Left lobe of liver (tissue), 2 donors: ENCODE data around the gene OR5V1. TPM values are rescaled to one million over a fixed set of nuclear protein-coding genes. Genes with fewer than 3 reads are reported as not detected.
"Not testable (repeated sequence)": the region's sequence is repeated elsewhere in the genome, so short reads cannot be mapped to it uniquely, and the experiment has no call there.

Experiments used
- ATAC-seq: fragments of 200-7000 bp; cut with Tn5 transposase; one replicate; pipeline ENCODE4 v1.9.1; 2020; ENCODE audit warnings: mild to moderate bottlenecking, moderate library complexity
- DNase-seq: peaks from one replicate; pipeline ENCODE4 v3.0.0-alpha.2; 2020; ENCODE audit warnings: low spot score
- total RNA-seq: library from RNA; stranded (reverse); gene quantifications from one replicate; pipeline ENCODE4 v1.2.1, GENCODE V29; 2021
- donor health status: DM: no; HTN: no; CAD: no; lungs with moderate emphysema.
- donor health status: DM: no; HTN: yes; CAD: no.

The OR5V1 gene
- not detected for total RNA-seq

DNA sequence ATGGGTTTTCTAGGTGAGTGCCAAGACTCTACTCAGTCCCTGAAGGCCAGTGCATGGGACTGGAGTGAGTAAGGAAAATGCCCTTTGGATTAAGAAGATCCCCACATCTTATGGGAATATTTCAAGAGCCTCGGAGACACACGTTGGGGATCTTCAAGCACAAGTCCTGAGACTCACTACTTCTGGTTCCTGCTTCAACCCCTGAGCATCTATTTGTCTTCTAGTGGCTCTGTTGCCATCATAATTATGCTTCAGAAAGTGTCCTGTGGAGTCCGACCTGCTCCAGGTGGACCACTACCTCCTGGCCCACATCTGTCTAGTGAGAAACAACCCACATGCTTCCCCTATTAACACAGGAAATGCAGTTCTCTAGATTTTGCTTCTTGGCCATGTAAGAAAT, at the start of gene OR5V1:
Gene OR5V1, minus strand, starts transcription at position 101 of the 400 bp plus-strand sequence. CDS start 12,670 bp downstream, outside the sequence.
- ATAC-seq = no peak

DNA sequence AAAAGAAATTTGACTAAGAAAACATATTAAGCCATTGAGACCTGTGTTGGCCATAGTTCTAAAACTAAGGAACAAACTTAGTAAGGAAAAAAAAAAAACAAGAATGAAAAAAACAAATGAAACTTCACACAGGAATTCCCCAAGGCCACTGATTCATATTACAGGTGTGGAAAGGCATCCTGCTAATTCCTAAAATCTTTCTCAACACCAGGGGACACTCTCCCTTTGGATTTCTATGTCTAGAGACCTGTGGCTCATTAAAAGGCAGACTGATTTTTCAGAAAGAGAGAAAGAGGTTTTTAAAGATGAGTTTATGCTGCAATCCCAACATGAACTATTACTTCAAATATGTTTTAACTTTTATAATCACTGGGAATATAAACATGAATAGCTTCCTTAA, 45.9 kb upstream of the OR5V1 start, which contains the start of gene OR12D1:
Gene OR12D1, plus strand, starts transcription at position 341 of the 400 bp plus-strand sequence.
- no peak for DNase-seq

More for the DNA sequence above, at the start of gene OR5V1:
- no peak for DNase-seq

DNA sequence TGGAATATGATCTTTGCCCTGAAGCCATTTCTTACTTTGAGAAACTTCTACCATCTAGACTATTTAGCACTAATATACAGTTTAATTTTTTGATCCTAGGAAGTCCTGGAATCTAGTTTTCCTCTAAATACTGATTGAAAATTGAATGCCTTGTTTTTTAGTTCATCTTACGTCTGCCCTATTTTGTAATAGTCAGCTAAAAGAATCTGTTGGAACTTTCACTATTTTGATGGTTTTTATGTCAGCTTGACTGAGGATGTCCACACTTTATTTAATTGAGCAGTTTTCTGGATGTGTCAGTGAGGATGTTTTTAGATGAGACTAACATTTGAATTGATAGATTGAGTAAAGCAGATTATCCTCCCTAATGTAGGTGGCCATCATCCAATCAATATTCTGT, 35.1 kb upstream of the OR5V1 start:
- DNase-seq = no peak
- no peak for ATAC-seq

More for the DNA sequence above, 45.9 kb upstream of the OR5V1 start, which contains the start of gene OR12D1:
- peak; percentile 64 for ATAC-seq

DNA sequence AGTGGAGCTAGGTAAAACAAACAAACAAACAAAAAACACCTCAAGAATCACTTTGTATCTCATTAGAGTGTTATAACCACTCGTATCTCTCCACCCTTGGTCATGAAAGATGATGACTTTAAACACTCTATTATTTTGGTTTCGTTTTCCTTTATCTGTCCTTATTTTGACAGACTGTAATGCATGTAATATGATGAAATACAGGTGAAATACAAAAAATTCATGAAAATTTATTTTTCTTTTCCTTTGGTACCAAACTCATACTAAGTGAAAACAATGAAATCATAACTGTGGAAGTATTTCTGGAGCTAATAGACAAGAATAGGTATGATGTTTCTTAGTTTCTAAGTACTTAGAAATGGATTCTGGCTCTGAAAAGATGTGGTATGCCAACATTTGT, 30.9 kb upstream of the OR5V1 start:
- DNase-seq (no peak), ATAC-seq (no peak)

DNA sequence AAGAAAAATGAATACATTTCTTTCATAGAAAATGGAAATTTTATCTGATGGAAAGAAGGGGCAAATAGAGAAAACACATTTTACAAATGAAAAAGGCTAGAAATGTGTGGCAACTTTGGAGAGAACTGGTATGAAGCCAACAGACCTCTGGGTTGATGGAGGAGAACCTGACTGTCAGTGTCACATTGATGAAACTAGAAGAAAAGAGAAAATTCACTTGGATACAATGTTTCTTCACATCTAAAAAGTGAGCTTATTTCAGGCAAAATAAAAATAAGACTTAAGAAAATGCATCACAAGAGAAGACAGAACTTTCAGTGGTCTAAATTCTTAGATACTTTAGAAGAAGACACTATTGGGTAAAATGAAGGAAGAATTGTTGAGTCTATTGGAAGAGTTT, 26.7 kb upstream of the OR5V1 start, which contains the start of gene OR12D2:
Gene OR12D2, plus strand, starts transcription at position 301 of the 400 bp plus-strand sequence. CDS start 1,069 bp downstream, outside the sequence.
- no peak for DNase-seq
- no peak for ATAC-seq

DNA sequence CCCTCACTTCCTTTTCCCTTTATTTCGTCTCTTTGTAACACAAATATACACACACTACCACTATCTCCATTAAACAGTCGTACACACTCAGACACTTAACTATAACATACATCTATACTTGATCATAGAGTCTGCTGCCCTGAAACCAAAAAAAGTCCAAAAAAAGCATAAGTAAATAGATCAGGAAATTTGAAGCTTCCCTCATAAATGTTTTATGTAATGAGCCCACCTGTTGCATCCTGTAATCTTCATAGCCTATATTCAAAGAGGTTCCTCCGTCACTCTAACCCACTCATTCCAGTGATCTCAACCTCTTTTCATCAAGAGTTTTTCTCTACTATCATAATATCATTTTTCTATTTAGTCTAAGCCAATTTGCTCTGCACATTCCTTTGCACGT, 19.9 kb upstream of the OR5V1 start:
- ATAC-seq = no peak

DNA sequence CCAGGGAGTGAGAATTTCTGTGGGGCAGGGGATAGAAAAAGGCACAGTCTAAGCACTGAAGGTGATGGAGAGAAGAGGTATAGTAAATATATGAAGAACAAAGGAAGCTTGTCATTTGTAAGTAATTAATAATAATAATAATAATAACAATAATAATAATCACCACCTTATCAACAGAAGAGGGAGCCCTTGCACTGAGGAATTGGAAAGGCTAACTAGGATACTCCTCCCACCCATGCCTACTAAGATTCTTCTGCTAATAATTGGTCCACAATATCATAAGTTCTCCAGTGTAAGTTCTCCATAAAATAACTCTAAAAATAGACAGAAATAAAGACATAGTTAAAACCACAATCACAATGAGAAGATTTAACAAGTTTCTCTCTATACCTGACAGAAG, 7.3 kb upstream of the OR5V1 start:
- no peak for ATAC-seq

More for the DNA sequence above, 19.9 kb upstream of the OR5V1 start:
- no peak for DNase-seq

DNA sequence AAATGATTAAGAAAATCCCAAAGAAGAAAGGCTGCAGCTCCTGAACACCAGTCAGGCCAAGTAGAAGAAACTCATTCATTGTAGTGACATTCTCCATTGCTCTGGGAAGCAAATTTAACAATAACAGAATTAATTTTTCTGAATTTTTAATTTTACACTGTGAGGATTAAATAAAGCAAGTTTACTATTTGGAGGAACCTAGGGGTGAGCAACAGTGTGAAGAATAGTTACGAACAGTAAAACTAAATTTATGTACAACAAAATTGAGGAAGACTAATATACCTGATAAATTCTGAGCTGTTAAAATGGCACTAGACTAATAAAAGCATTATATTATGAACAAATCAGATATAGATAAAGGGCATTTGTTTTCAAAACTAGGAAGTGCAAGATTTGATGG, 6.5 kb upstream of the OR5V1 start, which contains the start of gene OR12D3:
Gene OR12D3, minus strand, starts transcription at position 101 of the 400 bp plus-strand sequence. Its CDS starts 4 bp downstream, at position 97.
- ATAC-seq (no peak), DNase-seq (no peak)

More for the DNA sequence above, 7.3 kb upstream of the OR5V1 start:
- DNase-seq = no peak

DNA sequence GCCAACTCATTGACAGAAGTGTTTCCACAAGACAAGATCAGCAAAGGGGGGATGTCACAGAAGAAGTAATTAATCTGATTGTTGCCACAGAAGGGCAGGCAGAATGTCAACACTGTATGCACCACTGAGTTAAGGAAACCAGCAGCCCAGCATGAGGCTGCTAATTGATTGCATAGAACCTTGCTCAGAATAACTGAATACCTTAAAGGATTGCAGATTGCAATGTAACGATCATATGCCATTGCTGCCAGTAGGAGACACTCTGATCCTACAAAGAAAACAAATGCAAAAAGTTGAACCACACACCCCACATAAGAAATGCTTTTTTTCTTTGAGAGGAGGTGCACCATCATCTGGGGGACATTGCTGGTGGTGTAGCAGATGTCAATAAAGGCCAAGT, 13.1 kb downstream of the OR5V1 start:
- DNase-seq (no peak), ATAC-seq (no peak)

DNA sequence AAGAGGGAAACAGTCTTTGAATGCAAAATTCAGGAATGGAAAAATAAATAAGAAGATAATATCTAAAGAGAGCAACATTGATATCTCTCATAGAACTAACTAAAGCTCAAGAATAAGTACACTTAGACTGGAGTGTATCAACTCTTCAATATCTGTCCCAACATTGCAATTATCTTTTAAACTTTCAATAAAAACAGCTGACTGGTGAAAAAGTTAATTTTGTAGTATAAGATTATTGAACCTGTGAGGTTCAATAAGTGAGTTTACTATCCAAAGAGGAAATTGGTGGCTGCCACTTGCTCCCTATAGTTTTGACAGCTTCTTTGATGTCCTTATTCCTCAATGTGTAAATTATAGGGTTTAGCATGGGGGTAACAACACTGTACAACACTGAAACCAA, 13.7 kb downstream of the OR5V1 start:
- ATAC-seq (no peak), DNase-seq (no peak)

DNA sequence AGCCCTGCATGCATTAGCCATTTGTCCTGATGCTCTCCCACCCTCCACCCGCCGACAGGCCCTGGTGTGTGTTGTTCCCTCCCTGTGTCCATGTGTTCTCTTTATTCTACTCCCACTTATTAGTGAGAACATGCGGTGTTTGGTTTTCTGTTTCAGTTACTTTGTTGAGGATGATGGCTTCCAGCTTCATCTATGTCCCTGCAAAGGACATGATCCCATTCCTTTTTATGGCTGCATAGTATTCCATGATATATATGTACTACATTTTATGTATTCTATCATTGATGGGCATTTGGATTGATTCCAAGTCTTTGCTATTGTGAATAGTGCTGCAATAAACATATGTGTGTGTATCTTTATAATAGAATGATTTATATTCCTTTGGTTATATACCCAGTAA, 19.3 kb downstream of the OR5V1 start:
- DNase-seq, ATAC-seq: not testable (repeated sequence)

DNA sequence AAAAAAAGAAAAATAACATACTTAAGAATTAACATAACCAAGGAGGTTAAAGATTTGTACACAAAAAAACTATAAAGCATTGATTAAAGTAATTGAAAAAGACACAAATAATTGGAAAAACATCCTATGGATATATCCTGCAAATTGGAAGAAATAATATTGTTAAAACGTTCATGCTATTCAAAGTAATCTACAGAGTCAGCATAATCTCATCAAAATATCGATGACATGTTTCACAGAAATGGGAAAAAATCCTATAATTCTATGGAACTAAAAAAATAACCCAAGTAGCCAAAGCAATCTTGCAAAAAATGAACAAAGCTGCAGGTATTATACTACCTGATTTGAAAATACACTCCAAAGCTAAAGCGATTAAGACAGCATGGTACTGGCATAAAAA, 23.3 kb downstream of the OR5V1 start:
- no peak for DNase-seq
- ATAC-seq = no peak

DNA sequence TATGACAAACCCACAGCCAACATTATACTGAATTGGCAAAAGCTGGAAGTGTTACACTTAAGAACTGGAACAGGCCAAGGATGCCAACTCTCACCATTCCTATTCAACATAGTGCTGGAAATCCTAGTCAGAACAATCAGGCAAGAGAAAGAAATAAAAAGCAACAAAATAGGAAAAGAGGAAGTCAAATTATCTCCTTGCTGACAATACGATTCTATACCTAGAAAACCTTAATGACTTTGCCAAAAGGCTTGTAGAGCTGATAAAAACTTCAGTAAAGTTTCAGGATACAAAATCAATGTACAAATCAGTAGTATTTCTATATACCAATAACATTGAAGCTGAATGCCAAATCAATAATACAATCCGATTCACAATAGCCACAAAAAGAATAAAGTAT, 32.4 kb downstream of the OR5V1 start:
- no peak for DNase-seq
- no peak for ATAC-seq

DNA sequence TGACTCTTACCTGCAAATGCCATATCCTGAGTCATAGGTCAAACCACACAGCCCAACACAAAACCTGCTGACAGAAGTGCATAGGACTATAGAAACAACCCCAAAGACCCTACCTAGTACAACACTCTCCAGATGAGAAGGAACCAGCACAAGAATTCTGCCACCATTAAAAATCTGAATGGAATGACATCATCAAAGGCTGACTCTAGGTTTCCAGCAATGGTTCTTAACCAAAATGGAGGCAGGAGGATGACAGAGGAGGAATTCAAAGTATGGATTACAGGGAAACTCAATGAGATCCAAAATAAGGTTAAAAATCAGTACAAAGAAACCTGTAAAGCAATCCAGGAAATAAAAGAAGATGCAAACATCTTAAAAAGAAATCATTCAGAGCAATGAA, 36.0 kb downstream of the OR5V1 start:
- no peak for DNase-seq

DNA sequence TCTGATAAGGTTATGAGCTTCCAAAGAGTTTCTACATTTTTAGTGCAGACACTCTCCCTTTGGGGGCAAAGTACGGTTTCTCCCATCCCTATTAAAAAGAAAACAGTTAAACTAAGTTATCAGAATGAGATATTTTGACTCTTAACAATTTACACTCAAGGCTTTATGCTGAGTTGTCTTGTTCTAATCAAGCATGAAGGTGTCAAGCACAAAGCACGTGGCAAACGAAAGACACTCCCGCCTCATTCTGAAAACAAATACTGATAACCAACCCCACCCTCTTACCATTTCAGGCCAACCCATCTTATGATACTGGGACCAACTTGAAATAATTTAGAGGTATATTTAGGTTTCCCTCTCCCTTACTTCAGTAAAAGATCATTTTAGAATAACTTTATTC, 42.9 kb downstream of the OR5V1 start:
- DNase-seq = no peak
- ATAC-seq = no peak

More for the DNA sequence above, 36.0 kb downstream of the OR5V1 start:
- ATAC-seq = no peak

DNA sequence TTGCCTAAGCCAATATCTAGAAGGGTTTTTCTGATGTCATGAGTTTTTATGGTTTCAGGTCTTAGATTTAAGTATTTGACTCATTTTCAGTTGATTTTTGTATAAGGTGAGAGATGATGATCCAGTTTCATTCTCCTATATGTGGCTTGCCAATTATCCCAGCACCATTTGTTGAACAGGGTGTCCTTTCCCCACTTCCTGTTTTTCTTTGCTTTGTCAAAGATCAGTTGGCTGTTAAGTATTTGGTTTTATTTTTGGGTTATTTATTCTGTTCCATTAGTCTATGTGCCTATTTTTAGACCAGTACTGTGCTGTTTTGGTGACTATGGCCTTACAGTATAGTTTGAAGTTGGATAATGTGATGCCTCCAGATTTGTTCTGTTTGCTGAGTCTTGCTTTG, 45.3 kb downstream of the OR5V1 start:
- not testable (repeated sequence) for DNase-seq, ATAC-seq

DNA sequence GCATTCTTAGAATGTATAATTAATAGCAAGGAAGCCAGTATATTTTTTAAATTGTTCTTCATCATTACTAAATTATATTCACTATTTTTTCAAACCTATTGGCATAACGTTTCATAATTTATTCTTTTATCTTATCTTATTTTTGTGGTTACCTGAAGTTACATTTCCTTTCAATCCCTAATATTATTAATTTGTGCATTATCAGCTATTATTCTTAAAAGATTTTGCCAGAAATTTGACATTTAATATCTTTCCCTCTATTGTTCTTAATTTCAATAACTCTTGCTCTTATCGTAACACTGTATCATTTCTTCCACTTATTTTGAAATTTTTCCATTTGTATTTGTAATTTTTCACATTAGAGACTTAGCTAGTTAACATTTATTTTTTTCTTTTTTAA, 48.7 kb downstream of the OR5V1 start:
- no peak for ATAC-seq
- no peak for DNase-seq

Other genes starting within 250 kb of the OR5V1 start
- not detected for gene OR2J2, start 198.0 kb downstream of the OR5V1 start, total RNA-seq
- not detected for gene OR14J1, start 67.2 kb downstream of the OR5V1 start, total RNA-seq
- not detected for gene OR12D3, start 6.4 kb upstream of the OR5V1 start, total RNA-seq
- not detected for gene OR12D2, start 26.8 kb upstream of the OR5V1 start, total RNA-seq
- gene OR12D1, start 46.1 kb upstream of the OR5V1 start, total RNA-seq = not detected
- gene OR10C1, start 70.4 kb upstream of the OR5V1 start, total RNA-seq = not detected
- gene OR11A1, start 88.2 kb upstream of the OR5V1 start, total RNA-seq = not detected
- gene OR2H1, start 88.3 kb upstream of the OR5V1 start, total RNA-seq = not detected
- not detected for gene MAS1L, start 119.1 kb upstream of the OR5V1 start, total RNA-seq
- gene UBD, start 190.9 kb upstream of the OR5V1 start, total RNA-seq = 0.93 TPM
- not detected for gene OR2H2, start 216.3 kb upstream of the OR5V1 start, total RNA-seq